ENCODE results near the gene ATRNL1.

- TF ChIP-seq POLR2A (IDR thresholded peaks at IDR 0.05) = no peak
- no peak for TF ChIP-seq CTCF (IDR thresholded peaks at IDR 0.05)
Observed at GRCh38 chr10:115989621-115990020, 896.5 kb downstream of the ATRNL1 start.

Data from Peyer's patch (tissue), 4 donors.